MV-4-11 (cell line): ENCODE data around the gene PLA2R1.

ENCODE experiments used
- DNase-seq: peaks from one replicate; lab custom pipeline; 2025; lab: John Stamatoyannopoulos, UW

The PLA2R1 gene

DNA sequence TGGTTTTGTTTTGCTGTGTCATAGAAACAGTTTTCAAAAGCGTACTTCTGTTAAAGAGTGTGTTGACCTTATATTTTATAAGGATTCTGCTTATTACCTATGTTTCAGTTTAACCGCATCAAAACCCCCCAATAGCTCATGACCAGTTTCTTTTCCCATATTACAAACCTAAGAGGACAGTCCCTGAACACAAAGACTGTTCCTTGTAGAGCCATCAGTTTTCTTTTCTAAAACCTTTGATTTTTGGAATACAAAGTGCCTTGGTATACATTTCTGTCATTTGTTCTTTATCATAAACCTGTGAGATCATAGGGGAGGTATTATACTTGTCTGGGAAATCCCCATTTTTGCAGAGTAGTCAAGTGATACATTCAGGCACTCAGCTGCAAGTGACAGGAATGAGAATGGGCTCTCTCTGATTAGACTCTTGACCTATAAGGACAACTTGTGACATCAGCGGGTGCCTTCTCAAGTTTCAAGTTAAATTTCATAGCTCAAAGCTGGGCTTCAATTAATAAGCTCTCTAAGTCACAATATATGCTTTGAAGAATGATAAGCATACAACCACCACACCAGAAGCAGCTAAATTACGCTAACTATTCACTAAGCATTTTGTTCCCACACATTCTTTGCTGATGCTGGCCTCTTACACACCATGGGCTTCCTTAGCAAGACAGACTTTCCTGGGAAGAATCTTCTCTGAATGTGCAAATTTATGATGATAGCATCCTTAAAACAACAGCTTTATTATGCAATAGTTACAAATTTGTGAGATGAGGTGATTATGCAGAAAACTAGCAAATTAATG is 167.0 kb downstream of the PLA2R1 start:
- DNase-seq, result no peak

DNA sequence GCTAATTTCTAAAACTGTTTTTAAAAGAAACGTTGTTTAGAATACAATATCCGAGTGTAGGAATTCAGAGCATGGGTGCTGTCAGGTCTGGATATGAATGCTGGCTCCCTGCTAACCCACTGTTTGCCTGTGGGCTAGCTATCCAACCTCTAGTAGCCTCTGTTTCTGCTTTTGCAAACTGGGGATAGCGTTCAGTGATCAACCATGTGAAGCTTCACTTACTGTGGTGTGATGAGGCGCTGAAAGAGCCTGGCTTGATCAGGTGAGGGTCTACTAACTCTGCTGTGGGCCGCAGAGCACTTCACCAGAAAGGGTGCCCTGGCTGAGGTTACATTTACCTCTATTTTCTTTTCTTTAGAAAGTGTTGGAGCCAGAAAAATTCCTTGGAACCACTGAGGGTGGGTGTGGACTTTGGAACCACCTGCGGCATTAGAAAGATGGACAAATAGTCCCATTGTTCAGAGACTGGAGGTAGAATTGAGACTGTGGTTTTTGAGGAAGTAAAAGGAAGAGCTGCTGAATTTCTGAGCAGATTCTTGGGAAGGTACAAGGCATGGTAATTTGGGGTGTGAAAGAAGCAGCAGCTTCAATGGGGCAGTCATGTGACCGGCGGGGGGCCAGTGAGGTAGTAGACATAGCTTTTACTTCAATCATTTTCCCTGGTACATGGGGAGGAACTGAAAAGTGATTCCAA is 168.1 kb downstream of the PLA2R1 start:
- no peak for DNase-seq

DNA sequence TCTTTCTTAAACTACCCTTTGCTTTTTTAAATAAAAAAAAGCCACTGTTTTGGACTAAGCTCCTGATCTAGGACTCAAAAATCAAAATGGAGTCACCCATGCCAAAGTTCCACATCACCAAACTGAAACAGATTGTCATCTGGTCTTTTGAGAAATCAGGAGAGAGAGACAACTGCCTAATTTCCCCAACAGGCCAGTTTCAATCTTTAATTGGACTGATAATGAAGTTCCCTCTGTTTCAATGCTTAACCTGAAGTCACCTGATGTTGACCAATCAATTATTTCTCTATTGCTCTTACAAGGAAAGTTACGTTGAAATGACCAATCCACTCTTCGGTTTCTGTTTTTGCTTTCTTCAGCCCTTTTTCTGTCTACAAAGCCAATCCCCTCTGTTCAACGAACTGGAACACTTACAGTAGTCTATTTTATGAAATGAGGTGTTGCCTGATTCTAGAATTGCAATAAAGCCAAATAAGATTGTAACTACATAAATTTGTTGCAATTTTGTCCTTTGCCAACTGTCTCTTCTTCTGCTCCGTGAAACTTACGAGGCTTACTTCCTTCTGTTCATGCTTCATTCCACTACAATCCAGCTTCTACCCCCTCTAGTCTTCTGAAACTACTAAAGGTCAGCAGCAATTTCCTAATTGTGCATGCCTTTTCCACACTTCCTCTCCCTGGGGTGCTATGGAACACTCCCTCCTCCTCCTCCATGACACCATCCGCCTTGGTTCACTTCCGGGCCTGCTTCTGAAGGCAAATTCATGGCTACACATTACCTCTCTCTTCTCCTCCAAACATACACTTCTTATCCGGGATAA is 169.2 kb downstream of the PLA2R1 start:
- DNase-seq, result no peak

DNA sequence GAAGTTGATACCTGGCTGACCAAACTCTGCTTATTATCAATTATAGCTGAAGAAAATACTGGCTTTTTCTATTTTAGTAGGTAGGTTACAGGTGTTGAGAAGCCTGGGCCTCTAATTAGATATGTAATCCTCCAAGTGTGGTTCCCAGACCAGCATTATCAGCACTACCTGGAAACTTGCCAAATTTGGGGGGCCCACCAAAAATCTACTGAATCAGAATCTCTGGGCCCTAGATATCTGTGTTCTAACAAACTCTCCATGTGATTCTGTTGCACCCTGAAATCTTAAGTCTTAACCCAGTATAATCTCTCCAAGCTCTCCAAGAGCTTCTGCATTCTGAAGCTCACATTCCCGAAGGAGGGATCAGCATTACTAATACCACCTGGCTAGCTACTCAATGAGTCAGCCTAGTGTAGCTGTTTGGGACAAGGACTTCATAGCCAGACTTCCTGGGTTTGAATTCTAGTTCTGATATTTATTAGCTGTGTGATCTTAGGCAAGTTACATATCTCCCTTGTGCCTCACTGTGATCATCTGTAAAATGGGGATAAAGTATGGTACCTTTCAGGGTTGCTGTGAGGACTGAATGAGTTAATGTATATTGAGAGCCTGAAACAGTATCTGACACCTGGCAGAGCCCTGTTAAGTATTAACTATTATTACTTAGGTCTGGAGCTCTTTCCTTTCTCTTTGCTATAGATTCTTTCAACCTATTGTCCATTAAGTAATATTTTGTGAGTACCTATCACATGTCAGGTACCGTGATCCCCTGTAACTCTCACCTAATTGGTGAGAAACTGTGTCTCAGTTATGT is 170.3 kb downstream of the PLA2R1 start:
- DNase-seq, result no peak

DNA sequence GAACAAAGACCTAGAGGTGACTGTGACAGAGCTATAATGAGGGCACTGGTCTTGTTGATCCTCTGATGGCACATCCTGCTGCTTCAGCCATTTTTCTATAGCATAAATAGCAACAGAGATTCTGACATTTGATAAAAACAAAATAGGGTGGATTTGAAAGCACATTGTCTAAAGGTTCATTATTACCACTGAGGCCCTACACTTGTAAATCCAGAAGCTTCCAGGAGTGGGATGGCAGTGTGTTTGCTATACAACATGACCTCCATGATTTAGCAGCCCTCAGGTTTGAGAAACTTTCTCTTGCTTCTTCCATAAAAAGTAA is 171.2 kb downstream of the PLA2R1 start:
- DNase-seq, result no peak

DNA sequence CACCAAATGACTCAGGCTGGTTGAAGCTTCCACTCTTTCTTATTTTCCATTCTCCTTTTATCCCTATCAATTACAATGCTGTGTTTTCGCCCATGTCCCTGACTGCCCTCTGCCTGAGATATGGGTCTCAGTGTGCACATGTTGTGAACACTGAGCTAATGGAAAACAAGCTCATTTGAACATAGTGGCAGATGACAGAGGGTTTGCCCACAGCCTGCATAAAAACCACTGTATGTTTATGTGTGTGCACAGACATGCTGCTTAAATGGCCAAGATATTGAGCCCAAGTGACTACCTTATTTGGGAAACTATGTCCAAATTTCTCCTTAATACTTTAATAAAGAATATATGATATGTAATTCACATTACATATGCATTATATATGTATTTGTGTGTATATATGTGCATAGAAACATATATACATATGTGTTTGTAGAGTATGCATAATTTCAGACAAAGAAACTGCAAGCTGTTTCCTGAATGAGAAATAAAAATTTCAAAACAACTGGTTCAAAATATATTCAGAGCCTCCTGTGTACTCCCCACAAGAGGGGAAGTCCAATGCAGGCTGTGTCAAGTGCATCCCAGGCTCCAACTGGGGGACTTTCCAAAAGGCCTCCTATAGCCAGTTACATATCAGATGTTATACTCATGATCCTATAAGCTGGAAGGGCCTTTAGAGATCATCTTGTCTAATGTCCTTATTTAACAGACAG is 171.7 kb downstream of the PLA2R1 start:
- DNase-seq, result no peak

DNA sequence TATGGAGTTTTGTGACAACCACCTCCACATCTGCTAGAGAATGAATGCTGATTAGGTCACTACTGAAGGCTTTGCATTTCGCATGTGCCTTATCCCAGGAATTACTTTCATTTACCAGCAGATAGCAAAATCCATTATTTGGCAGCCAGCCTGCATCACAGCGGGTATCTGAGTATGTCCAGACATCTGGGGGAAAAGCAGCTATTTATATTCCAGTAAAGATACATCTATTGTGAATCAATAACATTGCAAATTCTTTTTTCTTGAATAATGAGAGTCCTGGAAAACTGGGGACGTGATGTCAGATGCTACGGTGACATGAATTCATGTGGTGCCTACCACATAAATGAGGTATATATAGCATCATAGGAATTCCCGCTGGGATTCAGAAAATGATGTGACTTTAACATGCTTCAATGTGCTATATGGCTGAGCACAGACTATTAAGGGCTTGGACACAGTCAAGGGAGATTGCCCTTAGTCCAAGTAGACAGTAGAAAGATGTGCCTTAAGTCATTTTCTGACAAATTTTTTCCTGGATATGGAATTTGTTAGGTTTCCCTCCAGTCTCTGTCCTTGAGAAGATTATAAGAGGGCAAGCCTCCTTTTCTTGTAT is 180.2 kb downstream of the PLA2R1 start:
- no peak for DNase-seq
